GM12865 (cell line): Measurements from ENCODE around the gene SLC46A3.
"Not testable (repeated sequence)": the region's sequence is repeated elsewhere in the genome, so short reads cannot be mapped to it uniquely, and the experiment has no call there.

Source experiments
- DNase-seq: peaks from one replicate; pipeline ENCODE4 v3.0.0; 2010; ENCODE audit warnings: low read depth
- H3K4me3 ChIP-seq: 2 replicates; pipeline ENCODE4 v1.5.1; 2011; ENCODE audit warnings: mild to moderate bottlenecking, low read depth, low read length, control low read depth
- CTCF ChIP-seq: IDR thresholded peaks from 2 replicates; pipeline ENCODE4 v1.5.1; 2011; ENCODE audit warnings: low read length, control low read depth, low read depth, inconsistent platforms; ENCODE audit not compliant: insufficient read depth; ENCODE audit errors: missing control alignments

SLC46A3 gene

GRCh38 chr13:28744091-28744536 lies 25.3 kb upstream of the SLC46A3 start:
- no peak for DNase-seq
- TF ChIP-seq CTCF = no peak

GRCh38 chr13:28743499-28744083 lies 24.8 kb upstream of the SLC46A3 start:
- no peak for TF ChIP-seq CTCF
- H3K4me3 ChIP-seq = no peak overlapping the region
- no peak for DNase-seq

More at GRCh38 chr13:28744091-28744536, 25.3 kb upstream of the SLC46A3 start:
- no peak overlapping the region for H3K4me3 ChIP-seq

GRCh38 chr13:28743020-28743419 lies 24.2 kb upstream of the SLC46A3 start:
- no peak overlapping the region for H3K4me3 ChIP-seq
- TF ChIP-seq CTCF = no peak
- DNase-seq = no peak

- H3K4me3 ChIP-seq, DNase-seq: not testable (repeated sequence)
Measured at GRCh38 chr13:28742445-28742844, 23.7 kb upstream of the SLC46A3 start.

- no peak overlapping the region for H3K4me3 ChIP-seq
- no peak for TF ChIP-seq CTCF
- peak; percentile 12 for DNase-seq
Measured at GRCh38 chr13:28741084-28741491, 22.3 kb upstream of the SLC46A3 start.

- no peak overlapping the region for H3K4me3 ChIP-seq
- DNase-seq = no peak
- no peak for TF ChIP-seq CTCF
Measured at GRCh38 chr13:28739376-28739775, 20.6 kb upstream of the SLC46A3 start.

GRCh38 chr13:28735481-28736029 lies 16.8 kb upstream of the SLC46A3 start:
- H3K4me3 ChIP-seq = no peak overlapping the region
- TF ChIP-seq CTCF = no peak
- no peak for DNase-seq
